HEK293 (cell line): ENCODE data around the gene GPR146.

Source experiments
- CTCF ChIA-PET: fragments of 350-600 bp; formaldehyde crosslinking; extraction: SDS; loops from one replicate; lab custom pipeline; 2021; ENCODE audit warnings: antibody characterized with exemption; lab: Yijun Ruan, JAX
- POLR2A ChIA-PET: fragments of 300-600 bp; formaldehyde crosslinking; extraction: SDS; loops from one replicate; lab custom pipeline; 2020; ENCODE audit warnings: antibody characterized with exemption, inconsistent platforms; lab: Yijun Ruan, JAX
- H3K27ac ChIP-seq: fragments of 200-500 bp; sonication (Bioruptor generic); 2 replicates; pipeline ENCODE4 v1.5.1; 2014; ENCODE audit warnings: low read depth, low read length, control low read depth, inconsistent platforms; ENCODE audit errors: extremely low read depth
- H3K36me3 ChIP-seq, 2 experiments: fragments of 200-500 bp in 1 of 2; sonication (Bioruptor generic) in 1 of 2; 1 replicate in 1 of 2; 2 replicates in 1 of 2; pipeline ENCODE4 v1.5.1; 2014 to 2017; ENCODE audit warnings: inconsistent platforms in 2 of 2, low read length in 2 of 2; ENCODE audit not compliant: control insufficient read depth in 2 of 2, insufficient read depth in 1 of 2
- H3K4me1 ChIP-seq: fragments of 200-500 bp; sonication (Bioruptor generic); 2 replicates; pipeline ENCODE4 v1.5.1; 2014; ENCODE audit warnings: mild to moderate bottlenecking, low read length, inconsistent platforms; ENCODE audit not compliant: control insufficient read depth, insufficient read depth
- H3K4me3 ChIP-seq: 2 replicates; pipeline ENCODE4 v1.5.1; 2011; ENCODE audit warnings: low read depth, mild to moderate bottlenecking, control low read depth, low read length, moderate library complexity
- H3K9me3 ChIP-seq: fragments of 200-500 bp; sonication (Bioruptor generic); 2 replicates; pipeline ENCODE4 v1.5.1; 2014; ENCODE audit warnings: low read depth, low read length, inconsistent platforms; ENCODE audit not compliant: control insufficient read depth, insufficient read depth
- PRDM2 ChIP-seq: fragments of 450-650 bp; formaldehyde crosslinking; IDR thresholded peaks from 2 replicates; pipeline ENCODE4 v1.5.1; 2016; ENCODE audit warnings: missing biosample characterization, missing genetic modification characterization, borderline replicate concordance
- ZBTB20 ChIP-seq: fragments of 450-650 bp; formaldehyde crosslinking; IDR thresholded peaks from 2 replicates; pipeline ENCODE4 v1.5.1; 2016; ENCODE audit warnings: missing biosample characterization, missing genetic modification characterization
- ZNF335 ChIP-seq: fragments of 450-650 bp; formaldehyde crosslinking; conservative IDR thresholded peaks from 2 replicates; pipeline ENCODE4 v1.5.1; 2016; ENCODE audit warnings: missing biosample characterization, missing genetic modification characterization
- ZNF37A ChIP-seq: fragments of 450-650 bp; IDR thresholded peaks from 2 replicates; pipeline ENCODE4 v1.5.1; 2018; ENCODE audit warnings: missing biosample characterization, missing genetic modification characterization
- ZNF426 ChIP-seq: fragments of 450-650 bp; formaldehyde crosslinking; IDR thresholded peaks from 2 replicates; pipeline ENCODE4 v1.5.1; 2017; ENCODE audit warnings: missing biosample characterization, missing genetic modification characterization, mild to moderate bottlenecking, inconsistent platforms, moderate library complexity
- ZNF513 ChIP-seq: fragments of 450-650 bp; IDR thresholded peaks from 2 replicates; pipeline ENCODE4 v1.5.1; 2018; ENCODE audit warnings: missing biosample characterization, missing genetic modification characterization
- ZNF514 ChIP-seq: fragments of 450-650 bp; formaldehyde crosslinking; IDR thresholded peaks from 2 replicates; pipeline ENCODE4 v1.5.1; 2016; ENCODE audit warnings: missing biosample characterization, missing genetic modification characterization
- ZNF561 ChIP-seq: fragments of 450-650 bp; IDR thresholded peaks from 2 replicates; pipeline ENCODE4 v1.5.1; 2018; ENCODE audit warnings: missing biosample characterization, missing genetic modification characterization, borderline replicate concordance
- ZNF600 ChIP-seq: fragments of 450-650 bp; formaldehyde crosslinking; IDR thresholded peaks from 2 replicates; pipeline ENCODE4 v1.5.1; 2016; ENCODE audit warnings: missing biosample characterization, missing genetic modification characterization
- TF ChIP-seq, protein P1 (sequence below): fragments of 450-650 bp; formaldehyde crosslinking; IDR thresholded peaks from 2 replicates; pipeline ENCODE4 v1.5.1; 2017; ENCODE audit warnings: missing biosample characterization, missing genetic modification characterization
- TF ChIP-seq, protein P2 (sequence below): fragments of 450-650 bp; formaldehyde crosslinking; IDR thresholded peaks from 2 replicates; pipeline ENCODE4 v1.5.1; 2016; ENCODE audit warnings: missing biosample characterization, missing genetic modification characterization
- TF ChIP-seq, protein P3 (sequence below): fragments of 450-650 bp; formaldehyde crosslinking; IDR thresholded peaks from 2 replicates; pipeline ENCODE4 v1.5.1; 2016; ENCODE audit warnings: missing biosample characterization, missing genetic modification characterization
- TF ChIP-seq, protein P4 (sequence below): fragments of 450-650 bp; formaldehyde crosslinking; IDR thresholded peaks from 2 replicates; pipeline ENCODE4 v1.5.1; 2016; ENCODE audit warnings: missing biosample characterization, missing genetic modification characterization

GPR146 gene

GRCh38 chr7:1044189-1045068 is at the start of gene GPR146 (continued):
- TF ChIP-seq ZNF513 (tag by site-specific recombination) (no peak), PRDM2 (tag by site-specific recombination) (no peak), ZNF561 (tag by site-specific recombination) (0 out of 2 replicates have a peak, but pooled peaks have one; percentile 42), ZNF600 (no peak; the same call in none of the 2 replicates), ZBTB20 (tag by site-specific recombination) (peak; percentile 93), ZNF37A (tag by site-specific recombination) (no peak), ZNF335 (tag by site-specific recombination) (peak; percentile 31)
- TF ChIP-seq, protein P1, sequence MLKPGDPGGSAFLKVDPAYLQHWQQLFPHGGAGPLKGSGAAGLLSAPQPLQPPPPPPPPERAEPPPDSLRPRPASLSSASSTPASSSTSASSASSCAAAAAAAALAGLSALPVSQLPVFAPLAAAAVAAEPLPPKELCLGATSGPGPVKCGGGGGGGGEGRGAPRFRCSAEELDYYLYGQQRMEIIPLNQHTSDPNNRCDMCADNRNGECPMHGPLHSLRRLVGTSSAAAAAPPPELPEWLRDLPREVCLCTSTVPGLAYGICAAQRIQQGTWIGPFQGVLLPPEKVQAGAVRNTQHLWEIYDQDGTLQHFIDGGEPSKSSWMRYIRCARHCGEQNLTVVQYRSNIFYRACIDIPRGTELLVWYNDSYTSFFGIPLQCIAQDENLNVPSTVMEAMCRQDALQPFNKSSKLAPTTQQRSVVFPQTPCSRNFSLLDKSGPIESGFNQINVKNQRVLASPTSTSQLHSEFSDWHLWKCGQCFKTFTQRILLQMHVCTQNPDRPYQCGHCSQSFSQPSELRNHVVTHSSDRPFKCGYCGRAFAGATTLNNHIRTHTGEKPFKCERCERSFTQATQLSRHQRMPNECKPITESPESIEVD (tag by site-specific recombination), result peak; percentile 54

GRCh38 chr7:994592-995308 is 49.6 kb upstream of the GPR146 start:
- no peaks in the 10 kb centered on the region for H3K9me3 ChIP-seq
- no peak overlapping the region for H3K4me3 ChIP-seq
- TF ChIP-seq ZNF426 (tag by site-specific recombination), result no peak
- TF ChIP-seq, protein P2, sequence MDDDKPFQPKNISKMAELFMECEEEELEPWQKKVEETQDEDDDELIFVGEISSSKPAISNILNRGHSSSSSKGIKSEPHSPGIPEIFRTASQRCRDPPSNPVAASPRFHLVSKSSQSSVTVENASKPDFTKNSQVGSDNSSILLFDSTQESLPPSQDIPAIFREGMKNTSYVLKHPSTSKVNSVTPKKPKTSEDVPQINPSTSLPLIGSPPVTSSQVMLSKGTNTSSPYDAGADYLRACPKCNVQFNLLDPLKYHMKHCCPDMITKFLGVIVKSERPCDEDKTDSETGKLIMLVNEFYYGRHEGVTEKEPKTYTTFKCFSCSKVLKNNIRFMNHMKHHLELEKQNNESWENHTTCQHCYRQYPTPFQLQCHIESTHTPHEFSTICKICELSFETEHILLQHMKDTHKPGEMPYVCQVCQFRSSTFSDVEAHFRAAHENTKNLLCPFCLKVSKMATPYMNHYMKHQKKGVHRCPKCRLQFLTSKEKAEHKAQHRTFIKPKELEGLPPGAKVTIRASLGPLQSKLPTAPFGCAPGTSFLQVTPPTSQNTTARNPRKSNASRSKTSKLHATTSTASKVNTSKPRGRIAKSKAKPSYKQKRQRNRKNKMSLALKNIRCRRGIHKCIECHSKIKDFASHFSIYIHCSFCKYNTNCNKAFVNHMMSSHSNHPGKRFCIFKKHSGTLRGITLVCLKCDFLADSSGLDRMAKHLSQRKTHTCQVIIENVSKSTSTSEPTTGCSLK (tag by site-specific recombination), result no peak
- TF ChIP-seq, protein P3, sequence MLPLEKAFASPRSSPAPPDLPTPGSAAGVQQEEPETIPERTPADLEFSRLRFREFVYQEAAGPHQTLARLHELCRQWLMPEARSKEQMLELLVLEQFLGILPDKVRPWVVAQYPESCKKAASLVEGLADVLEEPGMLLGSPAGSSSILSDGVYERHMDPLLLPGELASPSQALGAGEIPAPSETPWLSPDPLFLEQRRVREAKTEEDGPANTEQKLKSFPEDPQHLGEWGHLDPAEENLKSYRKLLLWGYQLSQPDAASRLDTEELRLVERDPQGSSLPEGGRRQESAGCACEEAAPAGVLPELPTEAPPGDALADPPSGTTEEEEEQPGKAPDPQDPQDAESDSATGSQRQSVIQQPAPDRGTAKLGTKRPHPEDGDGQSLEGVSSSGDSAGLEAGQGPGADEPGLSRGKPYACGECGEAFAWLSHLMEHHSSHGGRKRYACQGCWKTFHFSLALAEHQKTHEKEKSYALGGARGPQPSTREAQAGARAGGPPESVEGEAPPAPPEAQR (tag by site-specific recombination), result no peak
- TF ChIP-seq, protein P4, sequence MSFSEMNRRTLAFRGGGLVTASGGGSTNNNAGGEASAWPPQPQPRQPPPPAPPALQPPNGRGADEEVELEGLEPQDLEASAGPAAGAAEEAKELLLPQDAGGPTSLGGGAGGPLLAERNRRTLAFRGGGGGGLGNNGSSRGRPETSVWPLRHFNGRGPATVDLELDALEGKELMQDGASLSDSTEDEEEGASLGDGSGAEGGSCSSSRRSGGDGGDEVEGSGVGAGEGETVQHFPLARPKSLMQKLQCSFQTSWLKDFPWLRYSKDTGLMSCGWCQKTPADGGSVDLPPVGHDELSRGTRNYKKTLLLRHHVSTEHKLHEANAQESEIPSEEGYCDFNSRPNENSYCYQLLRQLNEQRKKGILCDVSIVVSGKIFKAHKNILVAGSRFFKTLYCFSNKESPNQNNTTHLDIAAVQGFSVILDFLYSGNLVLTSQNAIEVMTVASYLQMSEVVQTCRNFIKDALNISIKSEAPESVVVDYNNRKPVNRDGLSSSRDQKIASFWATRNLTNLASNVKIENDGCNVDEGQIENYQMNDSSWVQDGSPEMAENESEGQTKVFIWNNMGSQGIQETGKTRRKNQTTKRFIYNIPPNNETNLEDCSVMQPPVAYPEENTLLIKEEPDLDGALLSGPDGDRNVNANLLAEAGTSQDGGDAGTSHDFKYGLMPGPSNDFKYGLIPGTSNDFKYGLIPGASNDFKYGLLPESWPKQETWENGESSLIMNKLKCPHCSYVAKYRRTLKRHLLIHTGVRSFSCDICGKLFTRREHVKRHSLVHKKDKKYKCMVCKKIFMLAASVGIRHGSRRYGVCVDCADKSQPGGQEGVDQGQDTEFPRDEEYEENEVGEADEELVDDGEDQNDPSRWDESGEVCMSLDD (tag by site-specific recombination), result no peak
- TF ChIP-seq ZNF514 (tag by site-specific recombination), result no peak
- CTCF ChIA-PET, result interaction anchor here (0.9 to 7.4 kb wide), 14 partner anchors 10 to 202 kb away, joined by 3 to 149 read pairs (median 13); partner anchors contain the start of genes COX19 and GPR146
- H3K4me1 ChIP-seq, result no peaks in the 10 kb centered on the region; the same call in 1 of the 2 replicates
- peaks cover 0 to 9% of the 10 kb centered on the region in 2 experiments; a peak in 1 of 3 replicates for H3K36me3 ChIP-seq
- POLR2A ChIA-PET, result no interaction called here
- no peak overlapping the region for H3K27ac ChIP-seq
